ENCODE measurements around the gene ALOX5. TPM values are rescaled to one million over a fixed set of nuclear protein-coding genes. Genes with fewer than 3 reads are reported as not detected.
"Not testable (repeated sequence)": the region's sequence is repeated elsewhere in the genome, so short reads cannot be mapped to it uniquely, and the experiment has no call there.

The ALOX5 gene
- total RNA-seq, 4 donors from 2014 or later = 27.8 to 127 (median 39.9) TPM

DNA sequence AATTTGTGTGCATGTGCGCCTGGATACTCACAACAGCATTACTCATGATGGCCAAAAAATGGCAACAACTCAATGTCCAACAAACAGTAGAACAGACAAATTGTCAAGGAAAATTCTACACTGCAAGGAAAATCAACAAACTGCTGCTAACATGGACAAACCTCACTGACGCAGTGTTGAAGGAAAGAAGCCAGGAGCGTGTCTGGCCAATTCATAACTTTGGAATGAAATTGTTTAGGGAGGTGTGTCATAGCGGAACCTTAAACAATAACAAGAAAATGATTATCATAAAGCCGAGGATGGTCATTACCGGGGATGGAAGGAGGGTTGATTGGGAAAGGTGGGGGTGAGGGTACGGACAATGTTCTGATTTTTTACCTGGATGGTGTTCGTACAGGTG lies 29.1 kb downstream of the ALOX5 start:
- 79 to 87% methylated on average over 8 of the region's 8 CpGs for WGBS, 2 donors
- Histone ChIP-seq H3K27ac (no peak overlapping the region), H3K4me1 (no peaks in the 10 kb centered on the region), H3K4me3 (no peak overlapping the region), H3K36me3 (no peaks in the 10 kb centered on the region), H3K9me3 (no peaks in the 10 kb centered on the region), H3K27me3 (no peaks in the 10 kb centered on the region)
- DNase-seq (ENCODE audit: low spot score in 2 of 2) = no peak
- TF ChIP-seq, protein P1, sequence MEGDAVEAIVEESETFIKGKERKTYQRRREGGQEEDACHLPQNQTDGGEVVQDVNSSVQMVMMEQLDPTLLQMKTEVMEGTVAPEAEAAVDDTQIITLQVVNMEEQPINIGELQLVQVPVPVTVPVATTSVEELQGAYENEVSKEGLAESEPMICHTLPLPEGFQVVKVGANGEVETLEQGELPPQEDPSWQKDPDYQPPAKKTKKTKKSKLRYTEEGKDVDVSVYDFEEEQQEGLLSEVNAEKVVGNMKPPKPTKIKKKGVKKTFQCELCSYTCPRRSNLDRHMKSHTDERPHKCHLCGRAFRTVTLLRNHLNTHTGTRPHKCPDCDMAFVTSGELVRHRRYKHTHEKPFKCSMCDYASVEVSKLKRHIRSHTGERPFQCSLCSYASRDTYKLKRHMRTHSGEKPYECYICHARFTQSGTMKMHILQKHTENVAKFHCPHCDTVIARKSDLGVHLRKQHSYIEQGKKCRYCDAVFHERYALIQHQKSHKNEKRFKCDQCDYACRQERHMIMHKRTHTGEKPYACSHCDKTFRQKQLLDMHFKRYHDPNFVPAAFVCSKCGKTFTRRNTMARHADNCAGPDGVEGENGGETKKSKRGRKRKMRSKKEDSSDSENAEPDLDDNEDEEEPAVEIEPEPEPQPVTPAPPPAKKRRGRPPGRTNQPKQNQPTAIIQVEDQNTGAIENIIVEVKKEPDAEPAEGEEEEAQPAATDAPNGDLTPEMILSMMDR (IDR thresholded peaks at IDR 0.05) = no peak
- TF ChIP-seq POLR2A (IDR thresholded peaks at IDR 0.05) = no peak
- no peak for TF ChIP-seq EP300 (IDR thresholded peaks at IDR 0.05)

DNA sequence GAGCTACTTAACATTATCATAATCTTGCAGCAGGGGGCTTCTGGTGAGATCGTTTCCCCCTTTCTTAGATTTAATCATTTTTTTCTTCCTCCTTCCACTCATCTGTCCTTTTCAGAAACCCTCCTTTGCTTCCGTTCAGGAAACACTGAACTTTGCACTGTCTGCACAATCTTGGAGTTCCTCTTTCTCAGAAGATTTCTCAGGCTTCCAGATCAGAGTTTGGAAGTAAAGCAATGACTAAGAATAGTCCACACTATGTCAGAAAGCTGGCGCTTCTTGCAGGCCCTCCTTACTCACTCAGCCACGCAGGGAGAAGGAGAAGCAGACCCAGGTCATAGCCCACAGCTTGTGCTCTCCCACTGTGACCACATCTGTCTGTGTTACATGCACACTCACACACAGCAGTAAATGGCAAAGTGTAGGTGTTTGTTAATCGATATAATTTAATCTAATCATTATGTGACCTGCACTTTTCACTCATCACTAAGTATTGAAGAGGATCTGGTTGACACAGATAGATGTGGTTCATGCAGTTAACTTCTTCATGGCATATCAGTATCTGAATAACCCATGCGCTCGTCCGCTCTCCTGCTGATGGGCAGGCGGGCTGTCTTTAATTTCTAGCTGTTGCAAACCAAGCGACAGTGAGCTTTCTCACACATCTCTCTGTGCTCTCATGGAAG lies 30.2 kb downstream of the ALOX5 start:
- WGBS, 2 donors = 66 to 67% methylated on average over 10 of the region's 10 CpGs
- TF ChIP-seq EP300 (IDR thresholded peaks at IDR 0.05) (peak in 1 of 2 donors; percentile 72), POLR2A (IDR thresholded peaks at IDR 0.05) (no peak)
- TF ChIP-seq, protein P1 (IDR thresholded peaks at IDR 0.05) = no peak
- H3K9me3 ChIP-seq = no peaks in the 10 kb centered on the region

DNA sequence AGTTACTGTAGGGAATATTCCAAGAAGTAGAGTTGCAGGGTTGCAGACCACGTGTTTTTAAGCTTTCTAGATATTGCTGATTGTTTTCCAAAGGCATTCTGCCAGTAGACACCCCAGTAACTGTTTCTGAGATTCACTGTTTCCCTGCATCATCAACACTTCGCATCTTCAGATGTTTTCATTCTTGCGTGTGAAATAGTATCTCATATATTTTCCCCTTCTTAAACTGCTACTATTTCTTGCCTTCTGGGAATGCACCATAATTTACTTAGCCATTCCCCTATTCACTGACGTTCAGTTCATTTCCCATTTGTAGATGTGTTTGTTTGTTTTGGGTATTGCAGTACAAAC lies 30.7 kb downstream of the ALOX5 start:
- 44 to 46% methylated on average over 4 of the region's 4 CpGs for WGBS, 2 donors
- Histone ChIP-seq H3K4me3 (no peak overlapping the region), H3K27ac (peak overlapping the region in 1 of 4 donors; percentile 1), H3K4me1 (no peaks in the 10 kb centered on the region), H3K27me3 (no peaks in the 10 kb centered on the region), H3K9me3 (no peaks in the 10 kb centered on the region), H3K36me3 (no peaks in the 10 kb centered on the region)
- DNase-seq (ENCODE audit: low spot score in 2 of 2) = no peak
- TF ChIP-seq EP300 (IDR thresholded peaks at IDR 0.05) (no peak), POLR2A (IDR thresholded peaks at IDR 0.05) (no peak)
- TF ChIP-seq, protein P1 (IDR thresholded peaks at IDR 0.05) = no peak

More for the DNA sequence above, 30.2 kb downstream of the ALOX5 start:
- DNase-seq (ENCODE audit: low spot score in 2 of 2) = no peak
- Histone ChIP-seq H3K27ac (peak overlapping the region in 1 of 4 donors; percentile 1), H3K36me3 (no peaks in the 10 kb centered on the region), H3K4me3 (no peak overlapping the region), H3K4me1 (no peaks in the 10 kb centered on the region), H3K27me3 (no peaks in the 10 kb centered on the region)

DNA sequence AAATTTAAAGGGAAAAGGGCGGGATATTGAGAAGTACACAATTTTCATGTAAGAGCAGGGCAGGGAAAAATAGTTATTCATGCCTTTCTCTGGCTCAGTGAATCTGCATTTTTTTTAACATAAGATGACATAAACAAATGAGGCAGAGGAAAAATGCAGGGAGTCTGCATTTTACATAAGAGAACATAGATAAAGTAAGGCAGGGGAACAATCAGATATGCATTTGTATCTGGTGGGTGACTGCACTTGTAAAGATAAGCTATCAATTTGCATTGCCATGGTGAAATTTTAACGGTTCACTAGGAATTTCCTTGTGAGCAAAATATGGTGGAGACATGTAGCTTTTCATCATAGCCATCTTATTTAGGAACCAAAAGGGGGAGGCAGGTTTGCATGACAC lies 33.5 kb downstream of the ALOX5 start:
- Histone ChIP-seq H3K9me3 (no peaks in the 10 kb centered on the region), H3K4me1 (no peaks in the 10 kb centered on the region), H3K4me3 (no peak overlapping the region), H3K27me3 (no peaks in the 10 kb centered on the region), H3K36me3 (no peaks in the 10 kb centered on the region), H3K27ac (no peak overlapping the region)
- no peak for DNase-seq (ENCODE audit: low spot score in 2 of 2)
- 72 to 74% methylated on average over 2 of the region's 2 CpGs for WGBS, 2 donors
- TF ChIP-seq, protein P1 (IDR thresholded peaks at IDR 0.05) = no peak
- TF ChIP-seq POLR2A (IDR thresholded peaks at IDR 0.05) (no peak), EP300 (IDR thresholded peaks at IDR 0.05) (no peak)

DNA sequence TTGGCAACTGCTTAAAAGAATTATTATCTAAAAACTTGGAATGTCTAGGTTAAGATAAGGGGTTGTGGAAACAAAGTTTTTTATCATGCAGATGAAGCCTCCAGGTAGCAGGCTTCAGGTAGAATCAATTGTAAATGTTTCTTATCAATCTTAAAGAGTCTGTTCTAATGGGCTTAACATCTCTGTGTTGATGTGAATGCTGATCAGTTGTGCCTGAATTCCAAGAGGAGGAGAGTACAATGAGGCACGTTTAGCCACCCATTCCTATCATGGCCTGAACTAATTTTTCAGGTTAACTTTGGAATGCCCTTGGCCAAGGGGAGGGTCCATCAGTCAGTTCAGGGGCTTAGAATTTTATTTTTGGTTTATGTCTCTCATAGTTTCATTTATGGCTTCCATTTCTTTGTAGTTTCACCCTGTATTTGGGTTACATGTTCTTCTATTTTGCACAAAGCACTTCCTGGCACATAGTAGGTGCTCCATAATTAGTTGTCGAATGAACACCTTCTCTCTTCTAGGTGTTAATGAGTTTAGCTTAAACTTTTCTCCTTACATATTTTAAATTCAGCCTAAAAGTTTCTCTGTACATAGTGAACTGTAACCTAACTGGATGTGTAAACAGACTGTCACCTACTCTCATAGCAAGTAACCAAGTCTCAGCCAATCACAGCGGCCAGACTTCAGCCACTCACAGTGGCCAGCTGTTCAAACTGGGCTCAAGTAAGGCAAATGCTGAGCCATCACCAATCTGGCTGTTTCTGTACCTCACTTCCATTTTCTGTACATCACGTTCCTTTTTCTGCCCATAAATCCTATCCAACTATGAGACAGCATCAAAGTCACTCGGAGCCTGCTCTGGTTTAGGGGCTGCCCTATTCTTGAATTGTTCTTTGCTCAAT lies 34.7 kb downstream of the ALOX5 start:
- Histone ChIP-seq H3K27me3 (no peaks in the 10 kb centered on the region), H3K4me3 (no peak overlapping the region), H3K9me3 (no peaks in the 10 kb centered on the region), H3K27ac (no peak overlapping the region), H3K4me1 (no peaks in the 10 kb centered on the region), H3K36me3 (no peaks in the 10 kb centered on the region)
- no peak for DNase-seq (ENCODE audit: low spot score in 2 of 2)
- TF ChIP-seq EP300 (IDR thresholded peaks at IDR 0.05) = no peak
- TF ChIP-seq, protein P1 (IDR thresholded peaks at IDR 0.05) = no peak
- 59 to 67% methylated on average over 5 of the region's 5 CpGs for WGBS, 2 donors

DNA sequence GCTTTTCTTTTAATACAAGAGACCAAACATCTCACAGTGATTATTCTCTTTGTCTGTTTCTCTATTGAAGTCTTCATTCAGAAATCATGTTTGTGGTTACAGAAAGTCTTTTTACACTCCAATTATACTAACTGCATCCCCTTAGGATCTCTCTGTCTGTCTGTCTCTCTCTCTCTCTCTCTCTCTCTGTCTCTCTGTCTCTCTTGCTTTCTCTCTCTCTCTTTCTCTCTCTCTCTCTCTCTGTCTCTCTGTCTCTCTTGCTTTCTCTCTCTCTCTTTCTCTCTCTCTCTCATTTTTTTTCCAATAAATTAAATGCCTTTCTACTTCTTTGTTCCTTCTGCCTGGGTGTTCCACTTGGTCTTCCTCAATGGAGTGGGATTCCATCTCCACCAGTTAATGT lies 35.3 kb downstream of the ALOX5 start:
- not testable (repeated sequence) for DNase-seq (ENCODE audit: low spot score in 2 of 2); H3K4me1 ChIP-seq; H3K36me3 ChIP-seq; H3K27me3 ChIP-seq; H3K4me3 ChIP-seq; H3K9me3 ChIP-seq; H3K27ac ChIP-seq
